ENCODE data around the gene ZMYM4. TPM values are rescaled to one million over a fixed set of nuclear protein-coding genes. Genes with fewer than 3 reads are reported as not detected.

The ZMYM4 gene
- total RNA-seq, 2 donors from 2014 or later: 131 to 153 TPM

- Histone ChIP-seq H3K9me3 (ENCODE audit: control insufficient read depth, low read length) (peaks cover 21% of the 10 kb centered on the region), H3K9ac (ENCODE audit: extremely low read depth, low read length, poor library complexity, severe bottlenecking) (no peak overlapping the region), H3K4me3 (ENCODE audit: low read length) (no peak overlapping the region), H3K27me3 (ENCODE audit: control insufficient read depth, insufficient read depth, low read length, poor library complexity, severe bottlenecking) (no peaks in the 10 kb centered on the region), H3K36me3 (ENCODE audit: control insufficient read depth, insufficient read depth, low read length) (peaks cover 85% of the 10 kb centered on the region), H3K4me1 (ENCODE audit: control insufficient read depth, insufficient read depth, low read length) (no peaks in the 10 kb centered on the region), H3K27ac (ENCODE audit: low read depth, low read length) (no peak overlapping the region)
- DNase-seq: no peak
- H3K4me1 Mint-ChIP-seq: peaks cover 23% of the 10 kb centered on the region
- H3K27me3 Mint-ChIP-seq (ENCODE audit: insufficient read depth): no peaks in the 10 kb centered on the region
- H3K27ac Mint-ChIP-seq: no peak overlapping the region
- WGBS, 2 experiments (ENCODE audit: insufficient coverage in 1 of 2, insufficient read length in 1 of 2): 100% methylated on average over 1 of the region's 1 CpG; no CpG with 5 or more reads in 1 of the 2 experiments
- no peak overlapping the region for H3K4me3 Mint-ChIP-seq
- H3K36me3 Mint-ChIP-seq (ENCODE audit: low read depth): peaks cover 84% of the 10 kb centered on the region
- TF ChIP-seq, protein P1, sequence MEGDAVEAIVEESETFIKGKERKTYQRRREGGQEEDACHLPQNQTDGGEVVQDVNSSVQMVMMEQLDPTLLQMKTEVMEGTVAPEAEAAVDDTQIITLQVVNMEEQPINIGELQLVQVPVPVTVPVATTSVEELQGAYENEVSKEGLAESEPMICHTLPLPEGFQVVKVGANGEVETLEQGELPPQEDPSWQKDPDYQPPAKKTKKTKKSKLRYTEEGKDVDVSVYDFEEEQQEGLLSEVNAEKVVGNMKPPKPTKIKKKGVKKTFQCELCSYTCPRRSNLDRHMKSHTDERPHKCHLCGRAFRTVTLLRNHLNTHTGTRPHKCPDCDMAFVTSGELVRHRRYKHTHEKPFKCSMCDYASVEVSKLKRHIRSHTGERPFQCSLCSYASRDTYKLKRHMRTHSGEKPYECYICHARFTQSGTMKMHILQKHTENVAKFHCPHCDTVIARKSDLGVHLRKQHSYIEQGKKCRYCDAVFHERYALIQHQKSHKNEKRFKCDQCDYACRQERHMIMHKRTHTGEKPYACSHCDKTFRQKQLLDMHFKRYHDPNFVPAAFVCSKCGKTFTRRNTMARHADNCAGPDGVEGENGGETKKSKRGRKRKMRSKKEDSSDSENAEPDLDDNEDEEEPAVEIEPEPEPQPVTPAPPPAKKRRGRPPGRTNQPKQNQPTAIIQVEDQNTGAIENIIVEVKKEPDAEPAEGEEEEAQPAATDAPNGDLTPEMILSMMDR (conservative IDR thresholded peaks at IDR 0.05): no peak
- H3K9me3 Mint-ChIP-seq: peaks cover 14% of the 10 kb centered on the region
These were observed 140.4 kb downstream of the ZMYM4 start for GRCh38 chr1:35408925-35409324.

- peak overlapping the region; percentile 16 for H3K9ac ChIP-seq (ENCODE audit: extremely low read depth, low read length, poor library complexity, severe bottlenecking)
- Mint-ChIP-seq H3K36me3 (ENCODE audit: low read depth) (peaks cover 53% of the 10 kb centered on the region), H3K4me3 (no peak overlapping the region), H3K27me3 (ENCODE audit: insufficient read depth) (no peaks in the 10 kb centered on the region), H3K4me1 (peaks cover 37% of the 10 kb centered on the region), H3K27ac (peak overlapping the region; percentile 25), H3K9me3 (peaks cover 3% of the 10 kb centered on the region)
- peak overlapping the region; percentile 13 for H3K4me3 ChIP-seq (ENCODE audit: low read length)
- H3K9me3 ChIP-seq (ENCODE audit: control insufficient read depth, low read length): no peaks in the 10 kb centered on the region
- 68% methylated on average over 2 of the region's 2 CpGs; no CpG with 5 or more reads in 1 of the 2 experiments for WGBS, 2 experiments (ENCODE audit: insufficient coverage in 1 of 2, insufficient read length in 1 of 2)
- peaks cover 55% of the 10 kb centered on the region for H3K36me3 ChIP-seq (ENCODE audit: control insufficient read depth, insufficient read depth, low read length)
- peaks cover 3% of the 10 kb centered on the region for H3K4me1 ChIP-seq (ENCODE audit: control insufficient read depth, insufficient read depth, low read length)
- H3K27me3 ChIP-seq (ENCODE audit: control insufficient read depth, insufficient read depth, low read length, poor library complexity, severe bottlenecking): no peaks in the 10 kb centered on the region
- TF ChIP-seq, protein P1 (conservative IDR thresholded peaks at IDR 0.05): no peak
- DNase-seq: no peak
- H3K27ac ChIP-seq (ENCODE audit: low read depth, low read length): no peak overlapping the region
These were observed 157.6 kb downstream of the ZMYM4 start for GRCh38 chr1:35426097-35426586.

DNA sequence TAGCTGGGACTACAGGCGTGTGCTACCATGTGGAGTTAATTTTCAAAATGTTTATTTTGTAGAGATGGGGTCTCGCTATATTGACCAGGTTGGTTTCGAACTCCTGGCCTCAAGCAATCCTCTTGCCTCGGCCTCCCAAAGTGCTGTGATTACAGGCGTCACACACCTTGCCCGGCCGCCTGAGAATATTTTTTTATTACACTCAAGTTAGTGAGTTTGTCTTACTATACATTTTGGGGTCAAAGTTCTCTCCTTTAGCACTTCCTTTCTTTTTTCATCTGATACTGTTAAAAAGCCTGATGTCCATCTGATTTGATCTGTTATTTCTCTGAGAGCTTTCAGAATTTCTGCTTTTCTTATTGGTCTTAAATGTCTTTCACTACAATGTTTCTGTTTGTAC, 159.9 kb downstream of the ZMYM4 start:
- H3K27ac Mint-ChIP-seq: peak overlapping the region; percentile 16

More for the DNA sequence above, 159.9 kb downstream of the ZMYM4 start:
- H3K9ac ChIP-seq (ENCODE audit: extremely low read depth, low read length, poor library complexity, severe bottlenecking): no peak overlapping the region
- no peak overlapping the region for H3K4me3 ChIP-seq (ENCODE audit: low read length)
- TF ChIP-seq, protein P1 (conservative IDR thresholded peaks at IDR 0.05): no peak
- Mint-ChIP-seq H3K9me3 (peaks cover 3% of the 10 kb centered on the region), H3K4me3 (no peak overlapping the region), H3K36me3 (ENCODE audit: low read depth) (peaks cover 50% of the 10 kb centered on the region), H3K27me3 (ENCODE audit: insufficient read depth) (no peaks in the 10 kb centered on the region), H3K4me1 (peaks cover 41% of the 10 kb centered on the region)
- no peak for DNase-seq
- H3K4me1 ChIP-seq (ENCODE audit: control insufficient read depth, insufficient read depth, low read length): peaks cover 3% of the 10 kb centered on the region
- H3K36me3 ChIP-seq (ENCODE audit: control insufficient read depth, insufficient read depth, low read length): peaks cover 45% of the 10 kb centered on the region
- no peaks in the 10 kb centered on the region for H3K9me3 ChIP-seq (ENCODE audit: control insufficient read depth, low read length)
- no peak overlapping the region for H3K27ac ChIP-seq (ENCODE audit: low read depth, low read length)
- no peaks in the 10 kb centered on the region for H3K27me3 ChIP-seq (ENCODE audit: control insufficient read depth, insufficient read depth, low read length, poor library complexity, severe bottlenecking)
- WGBS, 2 experiments (ENCODE audit: insufficient coverage in 1 of 2, insufficient read length in 1 of 2): 96% methylated on average over 3 to 7 of the region's 7 CpGs
